PC-9 (cell line): ENCODE measurements around the gene GCNT2. TPM values are rescaled to one million over a fixed set of nuclear protein-coding genes. Genes with fewer than 3 reads are reported as not detected.

ENCODE experiments used
- Bru-seq: library from RNA; stranded (reverse); fragments of 400-500 nt; gene quantifications from one replicate; lab custom pipeline; 2021; lab: Mats Ljungman, UMichigan
- BruChase-seq, 2 experiments: library from RNA; stranded (reverse); fragments of 400-500 nt; gene quantifications; one replicate each; lab custom pipeline; 2021; lab: Mats Ljungman, UMichigan
- BruUV-seq: library from RNA; stranded (reverse); fragments of 400-500 nt; replicated peaks from 2 replicates; lab custom pipeline; 2021; lab: Mats Ljungman, UMichigan
- CTCF ChIA-PET: fragments of 300-600 bp; sonication (Branson Sonifier 250); formaldehyde crosslinking; loops from one replicate; lab custom pipeline; 2022; ENCODE audit warnings: antibody characterized with exemption; lab: Charles Lee
- POLR2A ChIA-PET: fragments of 300-600 bp; sonication (Branson Sonifier 250); formaldehyde crosslinking; loops from one replicate; lab custom pipeline; 2022; ENCODE audit warnings: antibody characterized with exemption; ENCODE audit not compliant: unreplicated experiment; lab: Charles Lee
- DNase-seq, 2 experiments: peaks; one replicate each; pipeline versions ENCODE4 v3.0.0 to v3.0.0-alpha.2; 2015 to 2022; ENCODE audit warnings: mixed read lengths in 1 of 2
- H2AFZ ChIP-seq: fragments of 200-600 bp; sonication (generic); 2 replicates; pipeline ENCODE4 v1.8.1; 2017; ENCODE audit warnings: antibody characterized with exemption
- H3F3A ChIP-seq: fragments of 200-600 bp; sonication (generic); 2 replicates; pipeline ENCODE4 v1.8.1; 2017; ENCODE audit warnings: antibody characterized with exemption, mild to moderate bottlenecking, low read depth; ENCODE audit not compliant: insufficient read depth
- H3K27ac ChIP-seq: fragments of 200-600 bp; sonication (generic); 2 replicates; pipeline ENCODE4 v1.6.1; 2016; ENCODE audit warnings: mixed run types
- H3K27me3 ChIP-seq: fragments of 200-600 bp; sonication (generic); 2 replicates; pipeline ENCODE4 v1.6.1; 2016; ENCODE audit warnings: low read depth, mixed run types; ENCODE audit not compliant: insufficient read depth
- H3K36me3 ChIP-seq: fragments of 200-600 bp; sonication (generic); 2 replicates; pipeline ENCODE4 v1.6.1; 2016; ENCODE audit warnings: low read depth, mixed run types
- H3K4me1 ChIP-seq: fragments of 200-600 bp; sonication (generic); replicated peaks from 2 replicates; pipeline ENCODE4 v1.6.1; 2016; ENCODE audit warnings: mixed run types; ENCODE audit not compliant: insufficient read depth
- H3K4me2 ChIP-seq: fragments of 200-600 bp; sonication (generic); 2 replicates; pipeline ENCODE4 v1.6.1; 2017; ENCODE audit warnings: mixed run types
- H3K4me3 ChIP-seq: fragments of 200-600 bp; sonication (generic); 2 replicates; pipeline ENCODE4 v1.6.1; 2016; ENCODE audit warnings: mixed run types
- H3K79me2 ChIP-seq: fragments of 200-600 bp; sonication (generic); 2 replicates; pipeline ENCODE4 v1.6.1; 2017; ENCODE audit warnings: low read depth, mixed run types
- H3K9me2 ChIP-seq: fragments of 200-600 bp; sonication (generic); 2 replicates; pipeline ENCODE4 v1.8.1; 2017; ENCODE audit warnings: mild to moderate bottlenecking; ENCODE audit not compliant: insufficient read depth
- H3K9me3 ChIP-seq: fragments of 200-600 bp; sonication (generic); 2 replicates; pipeline ENCODE4 v1.8.1; 2016; ENCODE audit warnings: low read depth; ENCODE audit not compliant: insufficient read depth
- H4K20me1 ChIP-seq: fragments of 200-600 bp; sonication (generic); 2 replicates; pipeline ENCODE4 v1.8.1; 2017; ENCODE audit not compliant: insufficient read depth
- EZH2 ChIP-seq: fragments of 200-600 bp; sonication (generic); IDR thresholded peaks from 2 replicates; pipeline ENCODE4 v1.8.0; 2017; ENCODE audit warnings: antibody characterized with exemption, low read depth
- intact Hi-C: fragments of 100-400 bp; cut with micrococcal nuclease; formaldehyde crosslinking; loops from one replicate; pipeline ENCODE4 v1.10.0; 2022; ENCODE audit not compliant: unreplicated experiment
- long read RNA-seq: library from polyadenylated mRNA; stranded (forward); transcript quantifications from one replicate; pipeline ENCODE4 v2.0.0, GENCODE V29; 2022
- total RNA-seq: library from RNA; stranded (reverse); gene quantifications from 2 replicates; pipeline ENCODE4 v1.2.3, GENCODE V29; 2021
- TF ChIP-seq, protein P1 (sequence below): fragments of 200-600 bp; sonication (generic); conservative IDR thresholded peaks from 2 replicates; pipeline ENCODE4 v1.6.1; 2017; ENCODE audit warnings: mixed run types, antibody characterized with exemption, mild to moderate bottlenecking, moderate library complexity

Gene GCNT2
- total RNA-seq, result 28.4 and 35.7 TPM in 2 replicates
- Bru-seq, nascent RNA, result percentile 83 among the genes with signal in this experiment
- BruChase-seq, experiment 1, labeled RNA remaining after a 2-hour chase, result percentile 83 among the genes with signal in this experiment
- percentile 68 among the genes with signal in this experiment for BruChase-seq, experiment 2, labeled RNA remaining after a 6-hour chase
- long read RNA-seq, full-length matches to known transcripts, result 10 of 43 reads
- long read RNA-seq, partial matches to known transcripts, result 4 of 43 reads
- long read RNA-seq, other reads (novel, unspliced or antisense), result 29 of 43 reads

DNA sequence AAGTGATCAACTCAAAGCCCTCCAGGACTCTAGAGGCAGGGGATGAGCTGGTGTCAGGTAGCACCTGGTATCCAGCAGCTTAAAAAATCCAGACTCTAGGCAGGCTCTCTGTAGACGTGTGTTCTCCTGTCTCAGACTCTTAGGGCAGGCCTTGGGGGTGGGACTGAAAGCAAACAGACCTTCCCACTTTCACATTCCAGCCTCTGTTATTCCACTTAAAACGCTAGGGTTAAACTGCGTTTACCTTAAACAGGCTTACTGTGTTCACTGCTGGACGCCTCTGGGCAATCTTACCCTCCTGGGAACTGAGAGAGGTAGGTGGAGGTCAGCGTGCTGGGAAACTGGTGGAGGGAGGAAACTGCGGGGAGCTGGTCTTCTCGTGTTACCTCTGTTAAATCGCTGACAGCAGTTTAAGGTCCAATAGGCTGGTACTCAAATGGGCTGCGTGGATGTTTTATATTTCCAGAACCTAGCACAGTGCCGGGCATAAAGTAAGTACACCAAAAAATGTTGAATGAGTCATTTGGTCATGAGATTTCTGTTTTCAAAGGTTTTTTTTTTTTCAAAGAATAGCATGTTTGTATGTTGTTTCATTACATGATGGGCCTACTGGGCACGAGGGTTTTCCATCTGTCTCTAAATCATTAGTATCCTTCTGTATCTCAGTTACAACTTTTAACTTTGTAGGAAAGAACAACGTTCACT lies at the start of gene GCNT2:
GCNT2 (plus strand) TSS at position 248 of the 705 bp plus-strand sequence. CDS start 7,561 bp downstream, outside the sequence.
- H3K79me2 ChIP-seq, result 0 out of 2 replicates have a peak, but pooled peaks cover 3% of the 10 kb centered on the region
- H2AFZ ChIP-seq, result peak within 1 kb of the TSS; percentile 28; the same call in 1 of the 2 replicates
- ChIA-PET CTCF (interaction anchor here (0.5 kb wide), 1 partner anchor 281 kb away, joined by 3 read pairs; no protein-coding TSS in a partner anchor), POLR2A (interaction anchor here (0.6 to 1.1 kb wide), 7 partner anchors 8 to 708 kb away, joined by 3 to 27 read pairs (median 4); no protein-coding TSS in a partner anchor)
- no TSS peak for BruUV-seq
- intact Hi-C loops, result loop anchor here (1.0 kb wide), 2 partner anchors 8 to 80 kb away; no protein-coding TSS in a partner anchor
- H3K27me3 ChIP-seq, result no peaks in the 10 kb centered on the region
- peak within 1 kb of the TSS; percentile 78 for H3K4me2 ChIP-seq
- H3K36me3 ChIP-seq, result no peaks in the 10 kb centered on the region
- peaks cover 42% of the 10 kb centered on the region for H3K4me1 ChIP-seq
- no peak for TF ChIP-seq EZH2
- TF ChIP-seq, protein P1, sequence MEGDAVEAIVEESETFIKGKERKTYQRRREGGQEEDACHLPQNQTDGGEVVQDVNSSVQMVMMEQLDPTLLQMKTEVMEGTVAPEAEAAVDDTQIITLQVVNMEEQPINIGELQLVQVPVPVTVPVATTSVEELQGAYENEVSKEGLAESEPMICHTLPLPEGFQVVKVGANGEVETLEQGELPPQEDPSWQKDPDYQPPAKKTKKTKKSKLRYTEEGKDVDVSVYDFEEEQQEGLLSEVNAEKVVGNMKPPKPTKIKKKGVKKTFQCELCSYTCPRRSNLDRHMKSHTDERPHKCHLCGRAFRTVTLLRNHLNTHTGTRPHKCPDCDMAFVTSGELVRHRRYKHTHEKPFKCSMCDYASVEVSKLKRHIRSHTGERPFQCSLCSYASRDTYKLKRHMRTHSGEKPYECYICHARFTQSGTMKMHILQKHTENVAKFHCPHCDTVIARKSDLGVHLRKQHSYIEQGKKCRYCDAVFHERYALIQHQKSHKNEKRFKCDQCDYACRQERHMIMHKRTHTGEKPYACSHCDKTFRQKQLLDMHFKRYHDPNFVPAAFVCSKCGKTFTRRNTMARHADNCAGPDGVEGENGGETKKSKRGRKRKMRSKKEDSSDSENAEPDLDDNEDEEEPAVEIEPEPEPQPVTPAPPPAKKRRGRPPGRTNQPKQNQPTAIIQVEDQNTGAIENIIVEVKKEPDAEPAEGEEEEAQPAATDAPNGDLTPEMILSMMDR, result no peak
- H3K27ac ChIP-seq, result peak within 1 kb of the TSS; percentile 99
- H3K9me3 ChIP-seq, result no peaks in the 10 kb centered on the region
- peak; percentile 80 to 92 for DNase-seq
- H4K20me1 ChIP-seq, result no peaks in the 10 kb centered on the region
- H3K4me3 ChIP-seq, result peak within 1 kb of the TSS; percentile 46; the same call in 1 of the 2 replicates
- H3F3A ChIP-seq, result peaks cover 36% of the 10 kb centered on the region
- H3K9me2 ChIP-seq, result no peaks in the 10 kb centered on the region

DNA sequence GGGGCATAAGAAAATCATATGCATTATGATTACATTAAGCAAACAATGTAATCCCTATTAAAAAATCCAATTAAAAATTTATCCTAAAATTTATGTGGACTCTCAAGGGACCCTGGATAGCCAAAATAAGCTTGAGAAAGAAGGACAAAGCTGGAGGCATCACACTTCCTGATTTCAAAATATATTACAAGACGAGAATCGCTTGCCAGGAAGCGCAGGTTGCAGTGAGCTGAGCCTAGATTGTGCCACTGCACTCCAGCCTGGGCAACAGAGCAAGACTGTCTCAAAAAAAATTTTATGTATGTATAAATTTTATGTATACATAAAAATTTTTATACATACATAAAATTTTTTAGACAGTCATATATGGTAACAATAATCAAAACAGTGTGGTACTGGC lies 48.5 kb upstream of the GCNT2 start:
- H3F3A ChIP-seq, result no peaks in the 10 kb centered on the region
- intact Hi-C loops, result no loop called here
- no peak overlapping the region for H3K4me2 ChIP-seq
- no peaks in the 10 kb centered on the region for H4K20me1 ChIP-seq
- H3K27me3 ChIP-seq, result no peaks in the 10 kb centered on the region
- no peak overlapping the region for H2AFZ ChIP-seq
- CTCF ChIA-PET, result no interaction called here
- no peak for TF ChIP-seq EZH2
- TF ChIP-seq, protein P1, result no peak
- no peak overlapping the region for H3K4me3 ChIP-seq
- POLR2A ChIA-PET, result no interaction called here
- no peaks in the 10 kb centered on the region for H3K79me2 ChIP-seq
- no peak overlapping the region for H3K27ac ChIP-seq
- BruUV-seq, result no TSS peak
- H3K4me1 ChIP-seq, result no peaks in the 10 kb centered on the region
- H3K9me3 ChIP-seq, result no peaks in the 10 kb centered on the region
- no peaks in the 10 kb centered on the region for H3K36me3 ChIP-seq
- H3K9me2 ChIP-seq, result no peaks in the 10 kb centered on the region
- DNase-seq, result no peak
